RWPE2 (cell line): ENCODE measurements around the gene ACADM.

ENCODE experiments used
- ATAC-seq: fragments of 200-7000 bp; cut with Tn5 transposase; 3 replicates; pipeline ENCODE4 v1.9.1; 2021; ENCODE audit warnings: low read depth
- DNase-seq: peaks from one replicate; pipeline ENCODE4 v3.0.0-alpha.2; 2020; ENCODE audit warnings: low spot score
- H3K27ac ChIP-seq: fragments of 450-650 bp; 2 replicates; pipeline ENCODE4 v1.5.1; 2017; ENCODE audit warnings: mild to moderate bottlenecking; ENCODE audit not compliant: poor library complexity, severe bottlenecking
- H3K27me3 ChIP-seq: fragments of 250-450 bp; sonication (Bioruptor Pico); 2 replicates; pipeline ENCODE4 v1.5.1; 2021; ENCODE audit warnings: mild to moderate bottlenecking, moderate library complexity; ENCODE audit not compliant: insufficient read depth, poor library complexity, severe bottlenecking
- H3K36me3 ChIP-seq: fragments of 250-450 bp; sonication (Bioruptor Pico); 2 replicates; pipeline ENCODE4 v1.5.1; 2020; ENCODE audit warnings: low read depth, mild to moderate bottlenecking, moderate library complexity
- H3K4me1 ChIP-seq: fragments of 250-450 bp; sonication (Bioruptor Pico); 2 replicates; pipeline ENCODE4 v1.5.1; 2021; ENCODE audit warnings: mild to moderate bottlenecking, moderate library complexity; ENCODE audit not compliant: insufficient read depth, poor library complexity, severe bottlenecking
- H3K4me3 ChIP-seq: fragments of 250-450 bp; sonication (Bioruptor Pico); 2 replicates; pipeline ENCODE4 v1.5.1; 2021; ENCODE audit warnings: mild to moderate bottlenecking, moderate library complexity; ENCODE audit not compliant: severe bottlenecking
- H3K9me3 ChIP-seq: fragments of 250-450 bp; sonication (Bioruptor Pico); 2 replicates; pipeline ENCODE4 v1.5.1; 2021; ENCODE audit warnings: mild to moderate bottlenecking, moderate library complexity; ENCODE audit not compliant: severe bottlenecking
- TF ChIP-seq, protein P1 (sequence below): fragments of 450-650 bp; IDR thresholded peaks from one replicate; pipeline ENCODE4 v1.5.1; 2017; ENCODE audit warnings: mild to moderate bottlenecking, moderate library complexity; ENCODE audit not compliant: poor library complexity, severe bottlenecking

Gene ACADM

DNA sequence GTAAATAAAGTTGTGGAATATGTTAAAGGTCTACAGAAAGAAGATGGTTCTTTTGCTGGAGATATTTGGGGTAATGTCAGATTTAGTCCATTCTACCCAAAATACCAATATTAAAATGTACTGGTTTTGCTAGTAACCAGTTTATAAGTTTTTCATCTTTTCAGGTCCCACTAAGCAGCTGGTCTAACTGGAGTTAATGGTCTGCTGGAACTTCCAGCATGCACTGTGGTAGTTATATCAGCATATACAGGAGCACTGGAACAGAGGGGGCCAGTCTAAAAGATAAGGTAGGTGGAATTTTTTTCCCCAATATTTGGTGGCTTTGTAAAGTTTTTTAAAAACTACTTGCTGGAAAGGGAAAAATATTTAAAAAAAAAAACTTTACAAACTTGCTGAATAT, 65.5 kb downstream of the ACADM start:
- Histone ChIP-seq H3K27ac (peak overlapping the region; percentile 77), H3K36me3 (peaks cover 84% of the 10 kb centered on the region), H3K4me1 (peaks cover 27% of the 10 kb centered on the region), H3K27me3 (no peaks in the 10 kb centered on the region), H3K9me3 (no peaks in the 10 kb centered on the region), H3K4me3 (no peak overlapping the region)
- TF ChIP-seq, protein P1, sequence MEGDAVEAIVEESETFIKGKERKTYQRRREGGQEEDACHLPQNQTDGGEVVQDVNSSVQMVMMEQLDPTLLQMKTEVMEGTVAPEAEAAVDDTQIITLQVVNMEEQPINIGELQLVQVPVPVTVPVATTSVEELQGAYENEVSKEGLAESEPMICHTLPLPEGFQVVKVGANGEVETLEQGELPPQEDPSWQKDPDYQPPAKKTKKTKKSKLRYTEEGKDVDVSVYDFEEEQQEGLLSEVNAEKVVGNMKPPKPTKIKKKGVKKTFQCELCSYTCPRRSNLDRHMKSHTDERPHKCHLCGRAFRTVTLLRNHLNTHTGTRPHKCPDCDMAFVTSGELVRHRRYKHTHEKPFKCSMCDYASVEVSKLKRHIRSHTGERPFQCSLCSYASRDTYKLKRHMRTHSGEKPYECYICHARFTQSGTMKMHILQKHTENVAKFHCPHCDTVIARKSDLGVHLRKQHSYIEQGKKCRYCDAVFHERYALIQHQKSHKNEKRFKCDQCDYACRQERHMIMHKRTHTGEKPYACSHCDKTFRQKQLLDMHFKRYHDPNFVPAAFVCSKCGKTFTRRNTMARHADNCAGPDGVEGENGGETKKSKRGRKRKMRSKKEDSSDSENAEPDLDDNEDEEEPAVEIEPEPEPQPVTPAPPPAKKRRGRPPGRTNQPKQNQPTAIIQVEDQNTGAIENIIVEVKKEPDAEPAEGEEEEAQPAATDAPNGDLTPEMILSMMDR = no peak
- DNase-seq = no peak
- no peak for ATAC-seq

DNA sequence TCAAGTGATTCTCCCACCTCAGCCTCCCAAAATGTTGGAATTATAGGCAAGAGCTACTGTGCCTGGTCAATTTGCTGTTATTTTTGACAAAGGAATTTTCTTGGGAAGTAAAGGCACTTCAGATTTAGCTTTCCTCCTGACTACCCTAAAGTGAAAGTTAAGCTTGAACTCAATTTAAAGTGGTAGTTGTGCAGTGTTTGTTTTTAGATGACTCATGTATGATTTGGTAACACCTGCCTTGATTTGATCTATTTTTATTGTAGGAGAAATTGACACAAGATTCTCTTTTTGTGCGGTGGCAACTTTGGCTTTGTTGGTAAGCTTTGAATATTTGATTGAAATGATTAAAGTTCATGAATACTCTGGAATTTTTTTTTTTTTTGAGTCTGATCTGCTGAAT, 66.5 kb downstream of the ACADM start:
- no peak for DNase-seq
- Histone ChIP-seq H3K4me1 (peaks cover 27% of the 10 kb centered on the region), H3K4me3 (no peak overlapping the region), H3K9me3 (no peaks in the 10 kb centered on the region), H3K27me3 (no peaks in the 10 kb centered on the region), H3K27ac (peak overlapping the region; percentile 77), H3K36me3 (peaks cover 94% of the 10 kb centered on the region)
- TF ChIP-seq, protein P1 = no peak
- ATAC-seq = peak; percentile 45

DNA sequence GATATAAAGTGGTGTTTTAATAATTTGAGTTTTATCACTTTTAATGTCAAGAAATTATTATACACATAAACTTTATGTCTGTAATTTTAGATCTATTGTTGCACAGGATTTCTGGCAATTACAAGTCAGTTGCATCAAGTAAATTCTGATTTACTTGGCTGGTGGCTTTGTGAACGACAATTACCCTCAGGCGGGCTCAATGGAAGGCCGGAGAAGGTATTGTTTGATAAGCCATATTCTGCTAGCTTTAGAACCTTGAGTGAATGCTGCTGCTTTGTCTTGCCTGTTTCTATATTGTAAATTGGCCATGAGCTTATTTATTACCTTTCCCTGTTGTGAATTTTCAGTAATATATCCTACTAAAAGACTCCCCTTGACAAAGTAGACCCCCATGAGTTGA, 67.6 kb downstream of the ACADM start:
- H3K27me3 ChIP-seq = no peaks in the 10 kb centered on the region
- TF ChIP-seq, protein P1 = no peak
- H3K36me3 ChIP-seq = peaks cover 94% of the 10 kb centered on the region
- peaks cover 27% of the 10 kb centered on the region for H3K4me1 ChIP-seq
- no peaks in the 10 kb centered on the region for H3K9me3 ChIP-seq
- ATAC-seq (no peak), DNase-seq (no peak)
- H3K27ac ChIP-seq = no peak overlapping the region
- no peak overlapping the region for H3K4me3 ChIP-seq

DNA sequence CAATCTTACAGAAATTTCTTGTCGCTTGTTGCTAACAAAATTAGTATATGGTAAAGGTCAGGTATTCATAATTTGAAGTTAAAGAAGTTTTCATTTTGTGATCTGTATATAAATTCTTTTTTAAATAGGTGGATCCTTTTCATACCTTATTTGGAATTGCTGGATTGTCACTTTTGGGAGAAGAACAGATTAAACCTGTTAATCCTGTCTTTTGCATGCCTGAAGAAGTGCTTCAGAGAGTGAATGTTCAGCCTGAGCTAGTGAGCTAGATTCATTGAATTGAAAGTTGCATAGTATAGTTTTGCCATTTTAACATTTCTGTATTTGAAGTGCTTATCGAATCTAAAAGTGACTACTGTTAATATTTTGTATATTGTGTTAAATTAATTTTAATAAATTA, 69.9 kb downstream of the ACADM start:
- no peak for ATAC-seq

DNA sequence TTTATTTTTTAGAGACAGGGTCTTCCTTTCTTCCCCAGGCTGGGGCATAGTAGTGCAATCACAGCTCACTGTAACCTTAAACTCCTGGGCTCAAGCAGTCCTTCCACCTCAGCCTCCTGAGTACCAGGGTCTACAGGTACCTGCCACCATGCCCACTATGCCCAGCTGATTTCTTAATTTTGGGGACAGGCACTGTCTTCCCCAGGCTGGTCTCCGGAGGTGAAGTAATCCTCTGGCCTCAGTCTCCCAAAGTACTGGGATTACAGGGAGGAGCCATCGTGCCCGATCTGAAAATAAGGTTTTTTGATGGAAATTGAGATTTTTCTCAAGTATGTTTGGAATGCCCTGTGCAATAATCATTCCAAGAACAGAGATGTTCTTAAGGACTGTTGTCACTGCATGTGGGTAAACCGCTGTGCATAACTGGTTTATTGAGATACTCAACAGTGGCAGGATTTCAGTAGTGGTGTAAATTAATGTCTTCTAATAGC, 71.2 kb downstream of the ACADM start:
- peaks cover 58% of the 10 kb centered on the region for H3K36me3 ChIP-seq
- H3K27me3 ChIP-seq = no peaks in the 10 kb centered on the region
- ATAC-seq (peak; percentile 6; the same call in 2 of the 3 replicates), DNase-seq (no peak)
- no peak overlapping the region for H3K27ac ChIP-seq
- peaks cover 7% of the 10 kb centered on the region for H3K4me1 ChIP-seq
- TF ChIP-seq, protein P1 = no peak
- no peak overlapping the region for H3K4me3 ChIP-seq
- no peaks in the 10 kb centered on the region for H3K9me3 ChIP-seq

More for the DNA sequence above, 69.9 kb downstream of the ACADM start:
- Histone ChIP-seq H3K27me3 (no peaks in the 10 kb centered on the region), H3K9me3 (no peaks in the 10 kb centered on the region), H3K4me1 (peaks cover 18% of the 10 kb centered on the region), H3K4me3 (no peak overlapping the region), H3K27ac (no peak overlapping the region), H3K36me3 (peaks cover 71% of the 10 kb centered on the region)
- no peak for DNase-seq
- TF ChIP-seq, protein P1 = no peak
